ENCODE data around the gene KANK2.
A peak's percentile ranks its signal among the peaks of the same experiment; 100 is the strongest.
"Not testable (repeated sequence)": the region's sequence is repeated elsewhere in the genome, so short reads cannot be mapped to it uniquely, and the experiment has no call there.

KANK2 gene

GRCh38 chr19:11136400-11137101 lies 60.8 kb downstream of the KANK2 start:
- peaks cover 29% of the 10 kb centered on the region for H3K36me3 ChIP-seq
- no peak overlapping the region for H3K4me3 ChIP-seq
- H4K20me1 ChIP-seq = peaks cover 25% of the 10 kb centered on the region
- no peak overlapping the region for H3K27ac ChIP-seq
- H3K4me2 ChIP-seq = peak overlapping the region; percentile 12
- H3K9ac ChIP-seq = no peak overlapping the region
- H3K4me1 ChIP-seq = peaks cover 80% of the 10 kb centered on the region
- no peaks in the 10 kb centered on the region for H3K27me3 ChIP-seq
- no peak for TF ChIP-seq Cebpa-rat (IDR thresholded peaks at IDR 0.05)
- H3K9me3 ChIP-seq = peaks cover 3% of the 10 kb centered on the region; the same call in 1 of the 2 replicates

DNA sequence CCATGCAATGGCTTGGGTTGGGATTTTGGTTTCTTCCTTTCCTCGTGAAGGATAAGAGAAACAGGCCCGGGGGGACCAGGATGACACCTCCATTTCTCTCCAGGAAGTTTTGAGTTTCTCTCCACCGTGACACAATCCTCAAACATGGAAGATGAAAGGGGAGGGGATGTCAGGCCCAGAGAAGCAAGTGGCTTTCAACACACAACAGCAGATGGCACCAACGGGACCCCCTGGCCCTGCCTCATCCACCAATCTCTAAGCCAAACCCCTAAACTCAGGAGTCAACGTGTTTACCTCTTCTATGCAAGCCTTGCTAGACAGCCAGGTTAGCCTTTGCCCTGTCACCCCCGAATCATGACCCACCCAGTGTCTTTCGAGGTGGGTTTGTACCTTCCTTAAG lies 65.9 kb downstream of the KANK2 start:
- Histone ChIP-seq H3K9ac (no peak overlapping the region), H3K36me3 (peaks cover 80% of the 10 kb centered on the region), H3K4me3 (no peak overlapping the region), H3K27ac (no peak overlapping the region), H3K4me1 (peaks cover 50% of the 10 kb centered on the region), H4K20me1 (peaks cover 74% of the 10 kb centered on the region), H3K27me3 (no peaks in the 10 kb centered on the region), H3K9me3 (peaks cover 3% of the 10 kb centered on the region; the same call in 1 of the 2 replicates), H3K4me2 (no peak overlapping the region)
- TF ChIP-seq Cebpa-rat (IDR thresholded peaks at IDR 0.05) = no peak

DNA sequence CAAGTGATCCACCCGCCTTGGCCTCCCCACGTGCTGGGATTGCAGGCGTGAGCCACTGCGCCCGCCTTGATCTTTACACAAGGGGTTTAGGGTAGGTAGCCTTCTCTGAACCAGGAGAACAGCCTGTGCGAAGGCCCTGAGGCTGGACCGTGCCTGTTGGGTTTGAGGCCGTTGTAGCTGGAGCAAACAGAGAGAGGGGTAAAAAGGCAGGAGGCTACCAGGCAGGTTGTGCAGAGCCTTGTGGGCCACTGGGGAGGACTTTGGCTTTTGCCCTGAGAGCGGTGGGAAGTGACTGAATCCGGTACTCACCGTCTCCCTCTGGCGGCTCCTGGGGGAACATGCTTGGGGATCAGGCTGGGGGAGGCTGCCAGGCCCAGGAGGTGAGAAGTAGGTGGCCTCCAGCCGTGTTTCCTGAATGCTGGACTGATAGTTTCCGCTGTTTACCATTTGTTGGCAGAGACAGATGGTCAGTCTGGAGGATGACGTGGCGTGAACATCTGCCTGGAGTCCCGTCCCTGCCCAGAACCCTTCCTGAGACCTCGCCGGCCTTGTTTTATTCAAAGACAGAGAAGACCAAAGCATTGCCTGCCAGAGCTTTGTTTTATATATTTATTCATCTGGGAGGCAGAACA lies 66.4 kb downstream of the KANK2 start:
- peaks cover 86% of the 10 kb centered on the region for H3K36me3 ChIP-seq
- no peak overlapping the region for H3K27ac ChIP-seq
- peaks cover 79% of the 10 kb centered on the region for H4K20me1 ChIP-seq
- no peak for TF ChIP-seq Cebpa-rat (IDR thresholded peaks at IDR 0.05)
- H3K27me3 ChIP-seq = no peaks in the 10 kb centered on the region
- no peak overlapping the region for H3K9ac ChIP-seq
- H3K9me3 ChIP-seq = 0 out of 2 replicates have a peak, but pooled peaks cover 3% of the 10 kb centered on the region
- peaks cover 45% of the 10 kb centered on the region for H3K4me1 ChIP-seq
- H3K4me3 ChIP-seq = no peak overlapping the region
- peak overlapping the region; percentile 41 for H3K4me2 ChIP-seq

- H3K4me2 ChIP-seq = no peak overlapping the region
- no peak overlapping the region for H3K9ac ChIP-seq
- H3K4me1 ChIP-seq = peaks cover 32% of the 10 kb centered on the region
- H3K27ac ChIP-seq = no peak overlapping the region
- H3K9me3 ChIP-seq = no peaks in the 10 kb centered on the region
- peaks cover 100% of the 10 kb centered on the region for H3K36me3 ChIP-seq
- no peaks in the 10 kb centered on the region for H3K27me3 ChIP-seq
- no peak for TF ChIP-seq Cebpa-rat (IDR thresholded peaks at IDR 0.05)
- H3K4me3 ChIP-seq = no peak overlapping the region
- H4K20me1 ChIP-seq = peaks cover 96% of the 10 kb centered on the region
Measured at GRCh38 chr19:11127905-11128304, 69.4 kb downstream of the KANK2 start.

- Histone ChIP-seq H4K20me1 (peaks cover 89% of the 10 kb centered on the region), H3K27ac (no peak overlapping the region), H3K9ac (no peak overlapping the region), H3K4me3 (no peak overlapping the region), H3K4me1 (peaks cover 17% of the 10 kb centered on the region), H3K9me3 (no peaks in the 10 kb centered on the region), H3K4me2 (no peak overlapping the region), H3K36me3 (peaks cover 100% of the 10 kb centered on the region), H3K27me3 (no peaks in the 10 kb centered on the region)
- no peak for TF ChIP-seq Cebpa-rat (IDR thresholded peaks at IDR 0.05)
Measured at GRCh38 chr19:11125994-11126685, 71.2 kb downstream of the KANK2 start.

GRCh38 chr19:11124157-11124556 lies 73.2 kb downstream of the KANK2 start:
- H3K27ac ChIP-seq, H3K27me3 ChIP-seq, H3K4me3 ChIP-seq, H3K9me3 ChIP-seq, H3K4me1 ChIP-seq, H3K9ac ChIP-seq, H3K4me2 ChIP-seq: not testable (repeated sequence)
- H4K20me1 ChIP-seq = peaks cover 89% of the 10 kb centered on the region
- H3K36me3 ChIP-seq = peaks cover 100% of the 10 kb centered on the region

GRCh38 chr19:11123114-11123513 lies 74.2 kb downstream of the KANK2 start:
- Histone ChIP-seq H3K9ac (no peak overlapping the region), H3K9me3 (no peaks in the 10 kb centered on the region), H3K27me3 (no peaks in the 10 kb centered on the region), H3K4me3 (no peak overlapping the region), H3K4me2 (no peak overlapping the region), H4K20me1 (peaks cover 84% of the 10 kb centered on the region), H3K4me1 (no peaks in the 10 kb centered on the region), H3K27ac (no peak overlapping the region), H3K36me3 (peaks cover 100% of the 10 kb centered on the region)
- no peak for TF ChIP-seq Cebpa-rat (IDR thresholded peaks at IDR 0.05)

GRCh38 chr19:11121963-11122362 lies 75.4 kb downstream of the KANK2 start:
- Histone ChIP-seq H4K20me1 (peaks cover 72% of the 10 kb centered on the region), H3K36me3 (peaks cover 100% of the 10 kb centered on the region)
- not testable (repeated sequence) for H3K27ac ChIP-seq, H3K9ac ChIP-seq, H3K9me3 ChIP-seq, H3K4me3 ChIP-seq, H3K4me1 ChIP-seq, H3K27me3 ChIP-seq, H3K4me2 ChIP-seq

DNA sequence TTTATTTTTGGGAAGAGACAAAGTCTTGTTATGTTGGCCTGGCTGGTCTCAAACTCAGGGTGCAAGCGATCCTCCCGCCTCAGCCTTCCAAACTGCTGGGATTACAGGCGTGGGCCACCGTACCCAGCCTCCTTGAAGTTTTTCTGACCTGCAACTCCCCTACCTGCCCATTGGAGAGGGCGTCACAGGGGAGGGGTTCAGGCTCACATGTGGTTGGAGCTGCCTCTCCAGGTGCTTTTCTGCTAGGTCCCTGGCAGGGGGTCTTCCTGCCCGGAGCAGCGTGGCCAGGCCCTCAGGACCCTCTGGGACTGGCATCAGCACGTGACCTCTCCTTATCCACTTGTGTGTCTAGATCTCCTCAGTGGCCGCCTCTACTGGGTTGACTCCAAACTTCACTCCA lies 80.8 kb downstream of the KANK2 start:
- Histone ChIP-seq H3K36me3 (peaks cover 100% of the 10 kb centered on the region), H3K4me3 (no peak overlapping the region), H3K4me2 (no peak overlapping the region), H3K9me3 (no peaks in the 10 kb centered on the region), H3K27me3 (no peaks in the 10 kb centered on the region), H3K9ac (no peak overlapping the region), H3K4me1 (no peaks in the 10 kb centered on the region), H3K27ac (no peak overlapping the region), H4K20me1 (peaks cover 72% of the 10 kb centered on the region)
- no peak for TF ChIP-seq Cebpa-rat (IDR thresholded peaks at IDR 0.05)

DNA sequence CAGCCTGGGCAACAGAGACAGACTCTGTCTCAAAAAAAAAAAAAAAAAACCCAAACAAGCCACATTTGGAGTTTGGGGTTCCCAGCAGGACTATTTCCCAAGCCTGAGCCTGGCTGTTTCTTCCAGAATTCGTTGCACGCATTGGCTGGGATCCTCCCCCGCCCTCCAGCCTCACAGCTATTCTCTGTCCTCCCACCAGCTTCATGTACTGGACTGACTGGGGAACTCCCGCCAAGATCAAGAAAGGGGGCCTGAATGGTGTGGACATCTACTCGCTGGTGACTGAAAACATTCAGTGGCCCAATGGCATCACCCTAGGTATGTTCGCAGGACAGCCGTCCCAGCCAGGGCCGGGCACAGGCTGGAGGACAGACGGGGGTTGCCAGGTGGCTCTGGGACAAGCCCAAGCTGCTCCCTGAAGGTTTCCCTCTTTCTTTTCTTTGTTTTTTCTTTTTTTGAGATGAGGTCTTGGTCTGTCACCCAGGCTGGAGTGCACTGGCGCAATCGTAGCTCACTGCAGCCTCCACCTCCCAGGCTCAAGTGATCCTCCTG lies 81.4 kb downstream of the KANK2 start:
- Histone ChIP-seq H3K9me3 (no peaks in the 10 kb centered on the region), H3K4me2 (no peak overlapping the region), H3K27ac (no peak overlapping the region), H3K27me3 (no peaks in the 10 kb centered on the region), H3K4me3 (no peak overlapping the region), H3K4me1 (no peaks in the 10 kb centered on the region), H4K20me1 (peaks cover 70% of the 10 kb centered on the region), H3K9ac (no peak overlapping the region), H3K36me3 (peaks cover 100% of the 10 kb centered on the region)
- no peak for TF ChIP-seq Cebpa-rat (IDR thresholded peaks at IDR 0.05)
